ENCODE results near the gene RPN2. TPM values are rescaled to one million over a fixed set of nuclear protein-coding genes. Genes with fewer than 3 reads are reported as not detected.
A peak's percentile ranks its signal among the peaks of the same experiment; 100 is the strongest.

RPN2 gene
- total RNA-seq, 1 experiment from 2014 or later, result 234 TPM

- H3K23me2 ChIP-seq (ENCODE audit: insufficient read length, low read depth, low read length, poor library complexity, severe bottlenecking), result no peaks in the 10 kb centered on the region
- no peaks in the 10 kb centered on the region for H4K20me1 ChIP-seq (ENCODE audit: control insufficient read depth, insufficient read depth, insufficient read length)
- no peak overlapping the region for H4K8ac ChIP-seq (replicated peaks; ENCODE audit: insufficient read length, low read depth, low read length)
- no peaks in the 10 kb centered on the region for H3K9me3 ChIP-seq (ENCODE audit: control insufficient read depth, low read depth, low read length)
- H3K4ac ChIP-seq (ENCODE audit: low read depth, low read length), result no peak overlapping the region
- Mint-ChIP-seq H3K9me3 (no peaks in the 10 kb centered on the region), H3K4me1 (peaks cover 39 to 40% of the 10 kb centered on the region in 2 experiments), H3K4me3 (no peak overlapping the region; a peak in 1 of 5 replicates), H3K27me3 (ENCODE audit: low read depth) (0 out of 2 replicates have a peak, but pooled peaks cover 1% of the 10 kb centered on the region), H3K36me3 (ENCODE audit: insufficient read depth in 1 of 3, low read depth in 3 of 3) (no peaks in the 10 kb centered on the region), H3K27ac (peak overlapping the region in 1 of 3 experiments; percentile 40; a peak in 1 of 7 replicates)
- no peak overlapping the region for H2BK120ac ChIP-seq (ENCODE audit: low read depth, low read length, poor library complexity, severe bottlenecking)
- no peak overlapping the region for H2BK20ac ChIP-seq (ENCODE audit: low read depth, low read length, poor library complexity, severe bottlenecking)
- no peak overlapping the region for H2AK5ac ChIP-seq (ENCODE audit: insufficient read length, low read length)
- no peak overlapping the region for H3K14ac ChIP-seq (ENCODE audit: insufficient read depth, low read length)
- no peak overlapping the region for H3K18ac ChIP-seq (ENCODE audit: insufficient read length, low read depth, low read length)
- H2BK5ac ChIP-seq (ENCODE audit: insufficient read length, low read length), result no peak overlapping the region
- no peaks in the 10 kb centered on the region for H3K27me3 ChIP-seq (ENCODE audit: insufficient read depth, low read length)
- H4K5ac ChIP-seq (ENCODE audit: insufficient read length, low read depth, low read length), result no peak overlapping the region
- WGBS (ENCODE audit: extremely low coverage, insufficient read length, low lambda C conversion rate), result no CpG with 5 or more reads among the region's 4 CpGs
- H3K79me2 ChIP-seq (ENCODE audit: insufficient read depth, low read length), result no peaks in the 10 kb centered on the region
- H4K91ac ChIP-seq (ENCODE audit: insufficient read length, low read depth, low read length), result no peak overlapping the region
- H3K4me1 ChIP-seq (ENCODE audit: insufficient read depth, low read length), result no peaks in the 10 kb centered on the region; the same call in 1 of the 2 replicates
- H2BK15ac ChIP-seq (ENCODE audit: low read depth, low read length), result no peak overlapping the region
- H3T11ph ChIP-seq (ENCODE audit: low read length), result no peak overlapping the region
- TF ChIP-seq CTCF (conservative IDR thresholded peaks at IDR 0.05), result no peak
- no peak overlapping the region for H3K4me2 ChIP-seq (ENCODE audit: insufficient read depth, insufficient read length, low read length)
- H3K56ac ChIP-seq (ENCODE audit: insufficient read length, low read depth, low read length), result no peak overlapping the region
- H3K79me1 ChIP-seq (ENCODE audit: insufficient read depth, low read depth, low read length, poor library complexity, severe bottlenecking), result no peaks in the 10 kb centered on the region
- no peak overlapping the region for H3K23ac ChIP-seq (ENCODE audit: insufficient read length, low read depth, low read length)
- no peak overlapping the region for H3K9ac ChIP-seq (ENCODE audit: extremely low read depth, insufficient read length, low read length)
- H2BK12ac ChIP-seq (ENCODE audit: insufficient read length, low read depth, low read length), result no peak overlapping the region
- H3K27ac ChIP-seq (ENCODE audit: insufficient read length, low read depth, low read length), result no peak overlapping the region
- no peak overlapping the region for H2AFZ ChIP-seq (ENCODE audit: low read length)
- no peak for DNase-seq
Observed at GRCh38 chr20:37260923-37261322, 81.8 kb downstream of the RPN2 start.
